Choroid plexus epithelial cell (primary cell): ENCODE results near the gene DPYD.

ENCODE experiments used
- DNase-seq: peaks from one replicate; pipeline ENCODE4 v3.0.0-alpha.2; 2010; ENCODE audit warnings: low read depth
- H3K4me3 ChIP-seq: 2 replicates; pipeline ENCODE4 v1.5.1; 2011; ENCODE audit warnings: low read depth, mild to moderate bottlenecking, control low read depth, low read length, moderate library complexity
- CTCF ChIP-seq: conservative IDR thresholded peaks from 2 replicates; pipeline ENCODE4 v1.5.1; 2011; ENCODE audit warnings: low read depth, mild to moderate bottlenecking, control low read depth, inconsistent platforms, low read length, moderate library complexity

DPYD gene

GRCh38 chr1:97758541-97759057 is 162.2 kb downstream of the DPYD start:
- no peak overlapping the region for H3K4me3 ChIP-seq
- no peak for TF ChIP-seq CTCF
- DNase-seq = peak; percentile 17

GRCh38 chr1:97745912-97746311 is 174.9 kb downstream of the DPYD start:
- no peak for TF ChIP-seq CTCF
- H3K4me3 ChIP-seq = no peak overlapping the region
- DNase-seq = peak; percentile 27

- DNase-seq = no peak
- H3K4me3 ChIP-seq = no peak overlapping the region
- TF ChIP-seq CTCF = no peak
Observed at GRCh38 chr1:97744977-97745376, 175.9 kb downstream of the DPYD start.

GRCh38 chr1:97743129-97743528 is 177.7 kb downstream of the DPYD start:
- TF ChIP-seq CTCF = no peak
- no peak for DNase-seq
- H3K4me3 ChIP-seq = no peak overlapping the region

- no peak overlapping the region for H3K4me3 ChIP-seq
- DNase-seq = no peak
- TF ChIP-seq CTCF = no peak
Observed at GRCh38 chr1:97740891-97741290, 179.9 kb downstream of the DPYD start.

GRCh38 chr1:97739596-97740103 is 181.2 kb downstream of the DPYD start:
- H3K4me3 ChIP-seq = no peak overlapping the region
- DNase-seq = peak; percentile 9
- TF ChIP-seq CTCF = no peak

- TF ChIP-seq CTCF = no peak
Observed at GRCh38 chr1:97738270-97738669, 182.6 kb downstream of the DPYD start.

More at GRCh38 chr1:97738270-97738669, 182.6 kb downstream of the DPYD start:
- H3K4me3 ChIP-seq = no peak overlapping the region
- no peak for DNase-seq
